Fibroblast of villous mesenchyme (primary cell): ENCODE results near the gene NOL4L. TPM values are rescaled to one million over a fixed set of nuclear protein-coding genes. Genes with fewer than 3 reads are reported as not detected.

Source experiments
- DNase-seq: peaks from one replicate; pipeline ENCODE4 v3.0.0-alpha.2; 2010; ENCODE audit warnings: low read depth
- H3K4me3 ChIP-seq: 2 replicates; pipeline ENCODE4 v1.5.1; 2011; ENCODE audit warnings: low read depth, mild to moderate bottlenecking, low read length
- total RNA-seq: library from RNA; depleted of rRNA; stranded (reverse); fragments of >200 nt; gene quantifications from 2 replicates; pipeline ENCODE4 v1.2.3, GENCODE V29; 2012
- TF ChIP-seq, protein P1 (sequence below): IDR thresholded peaks from 2 replicates; pipeline ENCODE4 v1.5.1; 2012; ENCODE audit warnings: low read depth, mild to moderate bottlenecking, low read length; ENCODE audit not compliant: insufficient read depth

Gene NOL4L
- total RNA-seq, 1 donor: 9.9 TPM

DNA sequence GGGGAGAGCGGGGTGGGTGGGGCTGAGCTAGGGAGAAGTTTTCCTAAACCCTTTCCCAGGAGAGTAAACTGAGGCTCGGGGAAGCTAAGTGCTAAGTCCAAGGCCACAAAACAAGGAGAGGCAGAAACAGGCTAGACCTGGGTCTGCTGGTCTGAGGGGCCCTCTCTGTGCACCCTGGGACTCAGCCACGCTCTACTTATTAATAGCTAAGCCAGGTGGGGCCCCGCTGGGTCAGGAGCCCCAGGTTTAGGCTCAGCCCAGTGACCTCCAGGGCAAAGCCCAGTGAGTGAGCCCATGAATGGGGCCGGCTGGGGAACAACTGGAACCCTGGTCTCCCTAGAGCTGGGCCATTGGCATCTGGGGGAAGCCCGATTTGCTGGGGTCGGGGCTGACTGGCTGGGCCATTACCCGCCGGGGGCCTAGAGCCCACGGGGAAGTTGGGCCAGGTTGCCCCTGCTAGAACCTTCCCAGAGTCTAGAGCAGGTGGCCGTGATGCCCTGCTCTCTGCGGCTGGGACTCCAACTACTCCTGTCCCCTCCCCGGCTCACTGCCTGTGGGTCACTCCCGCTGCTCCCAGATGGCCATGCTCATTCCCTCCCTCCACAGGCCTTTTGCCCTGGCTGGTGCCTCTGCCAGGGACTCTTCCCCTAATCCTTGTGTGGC is 24.1 kb upstream of the NOL4L start:
- no peak overlapping the region for H3K4me3 ChIP-seq
- TF ChIP-seq, protein P1, sequence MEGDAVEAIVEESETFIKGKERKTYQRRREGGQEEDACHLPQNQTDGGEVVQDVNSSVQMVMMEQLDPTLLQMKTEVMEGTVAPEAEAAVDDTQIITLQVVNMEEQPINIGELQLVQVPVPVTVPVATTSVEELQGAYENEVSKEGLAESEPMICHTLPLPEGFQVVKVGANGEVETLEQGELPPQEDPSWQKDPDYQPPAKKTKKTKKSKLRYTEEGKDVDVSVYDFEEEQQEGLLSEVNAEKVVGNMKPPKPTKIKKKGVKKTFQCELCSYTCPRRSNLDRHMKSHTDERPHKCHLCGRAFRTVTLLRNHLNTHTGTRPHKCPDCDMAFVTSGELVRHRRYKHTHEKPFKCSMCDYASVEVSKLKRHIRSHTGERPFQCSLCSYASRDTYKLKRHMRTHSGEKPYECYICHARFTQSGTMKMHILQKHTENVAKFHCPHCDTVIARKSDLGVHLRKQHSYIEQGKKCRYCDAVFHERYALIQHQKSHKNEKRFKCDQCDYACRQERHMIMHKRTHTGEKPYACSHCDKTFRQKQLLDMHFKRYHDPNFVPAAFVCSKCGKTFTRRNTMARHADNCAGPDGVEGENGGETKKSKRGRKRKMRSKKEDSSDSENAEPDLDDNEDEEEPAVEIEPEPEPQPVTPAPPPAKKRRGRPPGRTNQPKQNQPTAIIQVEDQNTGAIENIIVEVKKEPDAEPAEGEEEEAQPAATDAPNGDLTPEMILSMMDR: no peak

DNA sequence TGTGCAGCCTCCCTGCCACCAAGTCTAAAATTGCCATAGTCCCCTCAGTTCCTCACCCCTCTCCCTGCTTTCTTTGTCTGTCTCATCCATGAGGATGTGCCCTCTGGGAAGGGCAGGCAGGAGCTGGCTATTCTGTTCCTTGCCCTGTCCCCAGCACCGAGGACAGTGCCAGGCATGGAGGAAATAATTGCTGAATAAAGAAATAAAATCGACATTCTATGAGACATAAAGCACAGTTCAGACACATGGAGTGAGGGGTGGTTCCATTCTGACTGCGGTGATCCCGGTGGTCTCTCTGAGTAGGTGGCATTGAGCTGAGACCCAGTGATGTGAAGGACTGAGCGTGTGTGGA is 23.5 kb upstream of the NOL4L start:
- no peak for DNase-seq
- TF ChIP-seq, protein P1: no peak
- H3K4me3 ChIP-seq: no peak overlapping the region

More for the DNA sequence above, 24.1 kb upstream of the NOL4L start:
- DNase-seq: no peak

DNA sequence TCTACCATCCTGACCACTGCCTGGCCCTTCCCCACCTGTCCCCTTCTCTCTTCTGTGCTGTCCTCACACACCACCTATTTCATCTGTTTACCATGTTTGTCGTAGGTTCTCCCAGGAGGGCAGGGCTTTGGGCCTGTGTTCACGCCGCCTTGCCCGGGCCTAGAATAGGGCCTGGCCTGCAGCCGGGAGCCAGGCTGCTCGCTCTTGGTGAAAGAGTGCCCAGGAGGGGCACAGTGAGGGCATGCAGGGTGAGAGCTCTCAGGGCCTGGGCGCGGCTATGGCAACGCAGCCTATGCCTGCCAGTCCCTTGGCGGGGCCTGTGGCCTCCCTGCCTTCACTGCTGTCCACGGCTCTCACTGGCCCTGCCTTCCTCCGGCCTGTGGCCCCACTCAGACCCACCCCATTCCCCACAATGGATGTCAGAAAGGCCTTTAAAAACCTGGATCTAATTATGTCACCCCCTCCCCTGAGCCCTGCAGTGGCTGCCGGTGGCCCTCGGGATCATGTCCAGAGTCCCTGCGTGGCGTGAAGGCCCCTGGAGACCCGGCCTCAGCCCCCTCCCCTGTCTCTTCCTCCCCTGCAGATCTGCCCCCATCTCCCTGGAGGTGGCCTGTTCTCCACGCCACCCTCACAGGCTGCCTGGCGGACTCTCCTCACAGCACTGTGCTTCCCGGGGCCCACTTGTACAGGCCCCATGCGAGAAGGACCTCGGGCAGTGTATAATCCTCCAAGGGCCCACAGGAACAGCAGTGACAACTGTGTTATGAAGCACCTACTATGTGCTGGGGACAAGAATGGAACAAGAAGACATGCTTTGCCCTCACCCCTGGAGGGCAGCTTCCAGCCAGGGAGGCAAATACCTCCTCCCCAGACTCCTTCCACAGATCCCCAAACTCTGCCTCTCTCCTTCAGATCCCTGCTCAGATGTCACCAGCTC is 22.9 kb upstream of the NOL4L start:
- TF ChIP-seq, protein P1: no peak
- DNase-seq: no peak
- no peak overlapping the region for H3K4me3 ChIP-seq

DNA sequence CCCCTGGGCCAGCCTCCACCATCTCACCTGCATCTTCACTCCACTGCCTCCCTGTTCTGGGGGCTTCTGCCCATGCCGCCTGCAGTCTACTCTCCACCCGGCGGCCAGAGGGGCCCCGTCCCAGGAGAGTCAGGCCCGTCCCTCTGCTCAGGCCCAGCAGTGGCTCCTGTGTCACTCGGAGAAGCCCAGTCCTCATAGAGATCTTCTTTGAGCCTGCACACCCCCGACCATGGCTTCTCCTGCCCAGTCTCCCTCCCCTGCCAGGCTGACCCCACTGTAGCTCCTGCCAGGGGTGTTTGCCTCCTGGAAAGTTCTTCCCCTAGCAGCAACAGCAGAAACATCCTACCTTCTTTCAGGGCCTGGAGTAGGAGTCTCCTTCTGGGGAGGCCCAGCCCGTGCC is 22.2 kb upstream of the NOL4L start:
- TF ChIP-seq, protein P1: no peak
- no peak overlapping the region for H3K4me3 ChIP-seq
- DNase-seq: no peak

DNA sequence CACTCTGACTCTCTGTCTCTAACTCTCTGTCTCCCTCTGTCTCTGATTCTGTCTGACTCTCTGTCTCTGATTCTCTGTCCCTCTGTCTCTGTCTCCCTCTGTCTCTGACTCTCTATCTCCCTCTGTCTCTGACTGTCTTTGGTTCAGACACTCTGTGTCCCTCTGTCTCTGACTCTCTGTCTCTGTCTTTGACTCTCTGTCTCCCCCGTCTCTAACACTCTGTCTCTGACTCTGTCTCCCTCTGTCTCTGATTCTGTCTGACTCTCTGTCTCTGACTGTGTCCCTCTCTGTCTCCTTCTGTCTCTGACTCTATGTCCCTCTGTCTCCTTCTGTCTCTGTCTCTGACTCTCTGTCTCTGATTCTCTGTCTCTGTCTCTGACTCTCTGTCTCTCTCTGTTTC is 21.7 kb upstream of the NOL4L start:
- TF ChIP-seq, protein P1: no peak
- no peak overlapping the region for H3K4me3 ChIP-seq
- DNase-seq: no peak

DNA sequence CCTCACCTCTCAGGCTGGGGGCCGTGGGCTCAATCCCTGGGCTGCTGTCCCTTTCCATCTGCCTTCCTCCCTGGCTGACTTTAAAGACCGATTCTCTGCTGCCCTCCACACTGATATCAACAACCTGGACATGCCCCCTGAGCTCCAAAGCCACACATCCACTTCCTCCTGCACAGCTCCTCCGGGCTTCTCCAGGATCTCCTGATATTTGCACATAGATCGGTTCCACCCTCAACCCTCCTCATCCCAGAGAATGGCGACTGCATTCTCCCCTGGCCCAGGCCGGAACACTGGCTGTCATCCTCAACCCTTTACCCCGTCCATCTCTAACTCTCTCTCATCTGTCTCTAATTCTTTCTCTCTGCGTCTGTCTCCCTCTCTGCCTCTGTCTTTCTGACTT is 21.0 kb upstream of the NOL4L start:
- TF ChIP-seq, protein P1: no peak
- no peak overlapping the region for H3K4me3 ChIP-seq
- no peak for DNase-seq
